Measurements from ENCODE around the gene TCF4. TPM values are rescaled to one million over a fixed set of nuclear protein-coding genes. Genes with fewer than 3 reads are reported as not detected.

TCF4 gene
- total and polyA plus RNA-seq, 10 donors = 14.6 to 200 (median 153) TPM

GRCh38 chr18:55245211-55245614, 342.8 kb downstream of the TCF4 start:
- Histone ChIP-seq H3K4me1 (peaks cover 11 to 78% (median 32%) of the 10 kb centered on the region in 6 donors), H3K9me3 (no peaks in the 10 kb centered on the region), H3K27ac (peak overlapping the region in 7 of 8 donors; percentile 25 to 64 (median 50)), H3K4me3 (no peak overlapping the region), H3K36me3 (peaks cover 0 to 49% (median 0%) of the 10 kb centered on the region in 6 donors), H3K27me3 (replicated peaks in 1 of 7) (no peaks in the 10 kb centered on the region)
- WGBS, 5 donors = 53 to 82% (median 77%) methylated on average over 4 of the region's 4 CpGs
- no peak for TF ChIP-seq POLR2A (IDR thresholded peaks at IDR 0.05)
- no peak for TF ChIP-seq POLR2AphosphoS5 (IDR thresholded peaks at IDR 0.05)
- TF ChIP-seq, protein P1, sequence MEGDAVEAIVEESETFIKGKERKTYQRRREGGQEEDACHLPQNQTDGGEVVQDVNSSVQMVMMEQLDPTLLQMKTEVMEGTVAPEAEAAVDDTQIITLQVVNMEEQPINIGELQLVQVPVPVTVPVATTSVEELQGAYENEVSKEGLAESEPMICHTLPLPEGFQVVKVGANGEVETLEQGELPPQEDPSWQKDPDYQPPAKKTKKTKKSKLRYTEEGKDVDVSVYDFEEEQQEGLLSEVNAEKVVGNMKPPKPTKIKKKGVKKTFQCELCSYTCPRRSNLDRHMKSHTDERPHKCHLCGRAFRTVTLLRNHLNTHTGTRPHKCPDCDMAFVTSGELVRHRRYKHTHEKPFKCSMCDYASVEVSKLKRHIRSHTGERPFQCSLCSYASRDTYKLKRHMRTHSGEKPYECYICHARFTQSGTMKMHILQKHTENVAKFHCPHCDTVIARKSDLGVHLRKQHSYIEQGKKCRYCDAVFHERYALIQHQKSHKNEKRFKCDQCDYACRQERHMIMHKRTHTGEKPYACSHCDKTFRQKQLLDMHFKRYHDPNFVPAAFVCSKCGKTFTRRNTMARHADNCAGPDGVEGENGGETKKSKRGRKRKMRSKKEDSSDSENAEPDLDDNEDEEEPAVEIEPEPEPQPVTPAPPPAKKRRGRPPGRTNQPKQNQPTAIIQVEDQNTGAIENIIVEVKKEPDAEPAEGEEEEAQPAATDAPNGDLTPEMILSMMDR (IDR thresholded peaks at IDR 0.05 in 8 of 11, conservative IDR thresholded peaks at IDR 0.05 in 3 of 11) = no peak
- intact Hi-C loops (cut with DNase I; ENCODE audit: low total_unique reads) = no loop called here
- no peak for DNase-seq

DNA sequence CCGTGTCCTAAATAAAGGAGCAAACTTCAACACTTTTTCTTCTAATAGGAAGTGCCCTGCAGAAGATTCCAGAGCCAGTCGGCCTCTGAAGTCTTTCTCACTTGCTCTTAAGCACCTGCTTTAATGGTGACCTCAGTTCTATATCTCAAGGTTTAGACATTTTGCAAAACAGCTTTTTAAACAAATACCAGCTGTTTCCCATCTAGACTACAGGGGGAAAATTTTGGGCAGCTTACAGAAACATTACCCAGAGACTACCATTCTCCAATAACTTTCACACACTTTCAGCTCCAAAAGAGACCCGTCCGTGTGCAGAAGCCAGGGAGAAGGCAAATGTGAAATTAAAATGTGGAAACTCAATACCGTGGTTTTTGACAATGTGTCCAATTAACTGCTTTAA, 343.4 kb downstream of the TCF4 start:
- intact Hi-C loops (cut with DNase I; ENCODE audit: low total_unique reads) = no loop called here
- no peaks in the 10 kb centered on the region for H3K27me3 ChIP-seq (replicated peaks in 1 of 7)
- peak overlapping the region in 7 of 8 donors; percentile 25 to 64 (median 50) for H3K27ac ChIP-seq
- no peak for TF ChIP-seq POLR2A (IDR thresholded peaks at IDR 0.05)
- DNase-seq = no peak
- H3K4me1 ChIP-seq = peaks cover 11 to 76% (median 34%) of the 10 kb centered on the region in 6 donors
- WGBS, 5 donors = 52 to 75% (median 66%) methylated on average over 5 of the region's 5 CpGs
- H3K9me3 ChIP-seq = no peaks in the 10 kb centered on the region
- H3K36me3 ChIP-seq = peaks cover 0 to 45% (median 0%) of the 10 kb centered on the region in 6 donors
- no peak overlapping the region for H3K4me3 ChIP-seq

DNA sequence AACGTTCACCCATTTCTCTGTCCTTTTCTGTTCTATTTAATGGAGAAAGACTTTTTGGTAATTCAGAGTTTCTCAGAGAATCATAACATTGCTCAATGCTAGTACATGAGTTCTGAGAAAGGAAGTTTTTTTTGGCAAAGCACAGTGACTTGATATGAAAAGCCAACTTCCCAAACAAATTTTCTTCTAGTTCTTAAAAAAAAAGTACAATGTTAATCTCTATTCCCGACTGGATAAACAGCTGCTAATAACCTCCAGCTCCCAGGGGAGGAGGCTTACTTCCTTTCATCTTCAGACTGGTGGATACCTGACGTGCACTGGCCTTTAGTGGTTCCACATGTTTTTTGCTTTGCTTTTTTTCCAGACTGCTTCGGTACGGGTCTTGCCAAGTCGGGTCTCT, 344.1 kb downstream of the TCF4 start:
- DNase-seq = no peak
- 64 to 75% (median 70%) methylated on average over 6 of the region's 6 CpGs for WGBS, 5 donors
- TF ChIP-seq POLR2AphosphoS5 (IDR thresholded peaks at IDR 0.05) (no peak), POLR2A (IDR thresholded peaks at IDR 0.05) (no peak)
- TF ChIP-seq, protein P1 (IDR thresholded peaks at IDR 0.05 in 8 of 11, conservative IDR thresholded peaks at IDR 0.05 in 3 of 11) = no peak
- H3K36me3 ChIP-seq = peaks cover 0 to 45% (median 0%) of the 10 kb centered on the region in 6 donors
- no peaks in the 10 kb centered on the region for H3K9me3 ChIP-seq
- peaks cover 11 to 70% (median 33%) of the 10 kb centered on the region in 6 donors for H3K4me1 ChIP-seq
- intact Hi-C loops (cut with DNase I; ENCODE audit: low total_unique reads) = no loop called here
- H3K4me3 ChIP-seq = no peak overlapping the region
- H3K27ac ChIP-seq = peak overlapping the region in 7 of 8 donors; percentile 6 to 64 (median 50)
- no peaks in the 10 kb centered on the region for H3K27me3 ChIP-seq (replicated peaks in 1 of 7)

DNA sequence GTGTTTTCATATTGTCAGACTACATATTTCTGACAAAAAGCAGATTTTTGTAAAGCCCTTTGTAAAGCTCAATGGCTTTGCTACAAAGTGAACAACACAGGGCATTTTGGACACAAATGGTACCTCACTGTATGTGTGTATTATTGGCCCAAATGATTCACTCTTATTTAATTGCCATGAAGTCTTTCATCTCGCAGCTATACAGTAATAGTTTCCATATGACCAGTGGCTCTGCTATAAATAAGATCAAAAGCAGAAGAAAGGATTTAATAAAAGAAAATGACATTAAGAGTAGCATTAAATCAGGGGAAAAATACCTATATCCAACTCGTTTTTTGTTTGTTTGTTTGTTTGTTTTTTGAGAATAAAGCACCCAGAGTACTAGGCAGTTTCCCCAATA, 344.7 kb downstream of the TCF4 start:
- Histone ChIP-seq H3K27me3 (replicated peaks in 1 of 7) (no peaks in the 10 kb centered on the region), H3K36me3 (peaks cover 0 to 49% (median 0%) of the 10 kb centered on the region in 6 donors), H3K27ac (peak overlapping the region in 7 of 8 donors; percentile 3 to 64 (median 50)), H3K9me3 (no peaks in the 10 kb centered on the region), H3K4me1 (peaks cover 7 to 64% (median 32%) of the 10 kb centered on the region in 6 donors), H3K4me3 (no peak overlapping the region)
- TF ChIP-seq POLR2A (IDR thresholded peaks at IDR 0.05) (no peak), POLR2AphosphoS5 (IDR thresholded peaks at IDR 0.05) (no peak)
- TF ChIP-seq, protein P1 (IDR thresholded peaks at IDR 0.05 in 8 of 11, conservative IDR thresholded peaks at IDR 0.05 in 3 of 11) = no peak
- intact Hi-C loops (cut with DNase I; ENCODE audit: low total_unique reads) = no loop called here
- no peak for DNase-seq
- 65 to 78% (median 74%) methylated on average over 2 of the region's 2 CpGs for WGBS, 5 donors

Data from spleen (tissue), 11 donors.